ENCODE results near the gene HPS4. TPM values are rescaled to one million over a fixed set of nuclear protein-coding genes. Genes with fewer than 3 reads are reported as not detected.

Gene HPS4
- total RNA-seq, 2 experiments from 2014 or later: 61.6 to 67.0 TPM

DNA sequence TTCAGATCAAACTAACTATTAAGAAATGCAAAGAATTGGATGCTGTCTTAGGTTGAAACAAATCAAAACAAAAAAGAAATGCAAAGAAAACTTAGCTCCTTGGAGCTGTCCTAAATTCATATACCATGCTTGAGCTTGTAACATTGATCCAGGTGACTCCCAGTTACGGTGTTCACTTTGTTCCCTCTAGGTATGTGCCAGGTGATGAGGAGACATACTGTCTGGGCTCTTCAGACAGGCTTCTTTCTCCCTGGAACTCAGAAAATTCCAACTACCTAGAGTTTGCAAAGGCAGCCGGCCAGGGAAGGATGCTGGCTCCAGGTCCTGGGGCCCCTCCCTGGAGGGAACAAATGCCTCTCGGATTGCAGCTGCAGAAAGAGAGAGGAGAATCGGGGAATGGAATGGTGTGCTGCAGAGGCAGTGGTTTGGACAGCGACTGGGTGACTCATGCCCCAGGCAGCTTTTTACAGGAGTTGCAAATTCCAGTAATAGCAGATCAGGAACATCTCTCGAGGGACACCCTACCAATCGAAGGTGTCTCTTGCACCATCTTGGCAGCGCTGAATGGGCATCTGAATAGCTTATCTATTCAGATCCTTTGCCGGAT lies 66.8 kb downstream of the HPS4 start:
- H3K27me3 ChIP-seq (ENCODE audit: control insufficient read depth in 1 of 2, insufficient read depth in 2 of 2, low read length in 2 of 2): peaks cover 0 to 9% of the 10 kb centered on the region in 2 experiments
- Mint-ChIP-seq H3K9me3 (no peaks in the 10 kb centered on the region), H3K27ac (no peak overlapping the region), H3K27me3 (peaks cover 22% of the 10 kb centered on the region), H3K4me3 (no peak overlapping the region), H3K4me1 (ENCODE audit: low read depth) (no peaks in the 10 kb centered on the region), H3K36me3 (ENCODE audit: low read depth) (no peaks in the 10 kb centered on the region)
- DNase-seq (no peak), ATAC-seq (ENCODE audit: poor library complexity) (no peak)
- H3K4me1 ChIP-seq (ENCODE audit: insufficient read depth, low read length): no peaks in the 10 kb centered on the region
- intact Hi-C loops (cut with DNase I, micrococcal nuclease): no loop called here
- TF ChIP-seq CTCF (IDR thresholded peaks at IDR 0.05): no peak
- no peaks in the 10 kb centered on the region for H3K36me3 ChIP-seq (ENCODE audit: insufficient read depth, low read length)
- ChIA-PET POLR2A (no interaction called here), CTCF (no interaction called here)
- no peak overlapping the region for H3K27ac ChIP-seq (ENCODE audit: low read depth in 1 of 2, low read length in 2 of 2)
- no peaks in the 10 kb centered on the region for H3K9me3 ChIP-seq (ENCODE audit: control insufficient read depth in 1 of 2, insufficient read depth in 1 of 2, low read length in 2 of 2)
- H3K4me3 ChIP-seq (ENCODE audit: low read length): no peak overlapping the region

- Histone ChIP-seq H3K36me3 (ENCODE audit: insufficient read depth, low read length) (no peaks in the 10 kb centered on the region), H3K4me3 (ENCODE audit: low read length) (no peak overlapping the region), H3K4me1 (ENCODE audit: insufficient read depth, low read length) (no peaks in the 10 kb centered on the region), H3K9me3 (ENCODE audit: control insufficient read depth in 1 of 2, insufficient read depth in 1 of 2, low read length in 2 of 2) (no peaks in the 10 kb centered on the region), H3K27ac (ENCODE audit: low read depth in 1 of 2, low read length in 2 of 2) (no peak overlapping the region), H3K27me3 (ENCODE audit: control insufficient read depth in 1 of 2, insufficient read depth in 2 of 2, low read length in 2 of 2) (peaks cover 0 to 9% of the 10 kb centered on the region in 2 experiments)
- Mint-ChIP-seq H3K9me3 (no peaks in the 10 kb centered on the region), H3K27me3 (peaks cover 22% of the 10 kb centered on the region), H3K27ac (no peak overlapping the region), H3K36me3 (ENCODE audit: low read depth) (no peaks in the 10 kb centered on the region), H3K4me3 (no peak overlapping the region), H3K4me1 (ENCODE audit: low read depth) (no peaks in the 10 kb centered on the region)
- intact Hi-C loops (cut with DNase I, micrococcal nuclease): no loop called here
- ChIA-PET CTCF (no interaction called here), POLR2A (no interaction called here)
- no peak for DNase-seq
- no peak for ATAC-seq (ENCODE audit: poor library complexity)
- TF ChIP-seq CTCF (IDR thresholded peaks at IDR 0.05): no peak
Observed at GRCh38 chr22:26416256-26416655, 67.3 kb downstream of the HPS4 start.

GRCh38 chr22:26414347-26414746 lies 69.2 kb downstream of the HPS4 start:
- Mint-ChIP-seq H3K4me1 (ENCODE audit: low read depth) (no peaks in the 10 kb centered on the region), H3K9me3 (no peaks in the 10 kb centered on the region), H3K36me3 (ENCODE audit: low read depth) (no peaks in the 10 kb centered on the region), H3K27ac (no peak overlapping the region), H3K4me3 (no peak overlapping the region), H3K27me3 (peaks cover 31% of the 10 kb centered on the region)
- ChIA-PET POLR2A (no interaction called here), CTCF (no interaction called here)
- TF ChIP-seq CTCF (IDR thresholded peaks at IDR 0.05): no peak
- DNase-seq (no peak), ATAC-seq (ENCODE audit: poor library complexity) (no peak)
- no peak overlapping the region for H3K27ac ChIP-seq (ENCODE audit: low read depth in 1 of 2, low read length in 2 of 2)
- H3K4me1 ChIP-seq (ENCODE audit: insufficient read depth, low read length): no peaks in the 10 kb centered on the region
- intact Hi-C loops (cut with DNase I, micrococcal nuclease): no loop called here
- H3K36me3 ChIP-seq (ENCODE audit: insufficient read depth, low read length): no peaks in the 10 kb centered on the region
- no peak overlapping the region for H3K4me3 ChIP-seq (ENCODE audit: low read length)
- H3K9me3 ChIP-seq (ENCODE audit: control insufficient read depth in 1 of 2, insufficient read depth in 1 of 2, low read length in 2 of 2): no peaks in the 10 kb centered on the region
- peaks cover 0 to 9% of the 10 kb centered on the region in 2 experiments for H3K27me3 ChIP-seq (ENCODE audit: control insufficient read depth in 1 of 2, insufficient read depth in 2 of 2, low read length in 2 of 2)

All from CD4-positive, alpha-beta T cell (primary cell).